PFSK-1 (cell line): Measurements from ENCODE around the gene C4orf36.

ENCODE experiments used
- FOXP2 ChIP-seq: optimal IDR thresholded peaks from 2 replicates; pipeline ENCODE3; 2011; ENCODE audit warnings: borderline replicate concordance, control low read depth, inconsistent platforms; ENCODE audit not compliant: insufficient read depth; ENCODE audit errors: extremely low read length, extremely low read depth
- POLR2AphosphoS5 ChIP-seq: IDR thresholded peaks from 2 replicates; pipeline ENCODE4 v1.6.1; 2012; ENCODE audit warnings: low read depth, mild to moderate bottlenecking, control low read depth, low read length, moderate library complexity
- SIN3A ChIP-seq: IDR thresholded peaks from 2 replicates; pipeline ENCODE4 v1.6.1; 2012; ENCODE audit warnings: mild to moderate bottlenecking, low read length, moderate library complexity, borderline replicate concordance; ENCODE audit not compliant: insufficient read depth
- TAF1 ChIP-seq: IDR thresholded peaks from 2 replicates; pipeline ENCODE4 v1.6.1; 2012; ENCODE audit warnings: low read length, control low read depth, borderline replicate concordance; ENCODE audit not compliant: insufficient read depth
- TF ChIP-seq, protein P1 (sequence below), 2 experiments: IDR thresholded peaks; 2 replicates each; pipeline versions ENCODE4 v1.6.1 to v1.8.0; 2011 to 2012; ENCODE audit warnings: low read depth in 2 of 2, low read length in 2 of 2, control low read depth in 1 of 2, inconsistent platforms in 1 of 2, mild to moderate bottlenecking in 1 of 2, moderate library complexity in 1 of 2; ENCODE audit not compliant: insufficient read depth in 1 of 2

The C4orf36 gene

GRCh38 chr4:86928400-86929255 is 36.4 kb upstream of the C4orf36 start:
- TF ChIP-seq POLR2AphosphoS5 = no peak
- no peak for TF ChIP-seq SIN3A

- TF ChIP-seq, protein P1, sequence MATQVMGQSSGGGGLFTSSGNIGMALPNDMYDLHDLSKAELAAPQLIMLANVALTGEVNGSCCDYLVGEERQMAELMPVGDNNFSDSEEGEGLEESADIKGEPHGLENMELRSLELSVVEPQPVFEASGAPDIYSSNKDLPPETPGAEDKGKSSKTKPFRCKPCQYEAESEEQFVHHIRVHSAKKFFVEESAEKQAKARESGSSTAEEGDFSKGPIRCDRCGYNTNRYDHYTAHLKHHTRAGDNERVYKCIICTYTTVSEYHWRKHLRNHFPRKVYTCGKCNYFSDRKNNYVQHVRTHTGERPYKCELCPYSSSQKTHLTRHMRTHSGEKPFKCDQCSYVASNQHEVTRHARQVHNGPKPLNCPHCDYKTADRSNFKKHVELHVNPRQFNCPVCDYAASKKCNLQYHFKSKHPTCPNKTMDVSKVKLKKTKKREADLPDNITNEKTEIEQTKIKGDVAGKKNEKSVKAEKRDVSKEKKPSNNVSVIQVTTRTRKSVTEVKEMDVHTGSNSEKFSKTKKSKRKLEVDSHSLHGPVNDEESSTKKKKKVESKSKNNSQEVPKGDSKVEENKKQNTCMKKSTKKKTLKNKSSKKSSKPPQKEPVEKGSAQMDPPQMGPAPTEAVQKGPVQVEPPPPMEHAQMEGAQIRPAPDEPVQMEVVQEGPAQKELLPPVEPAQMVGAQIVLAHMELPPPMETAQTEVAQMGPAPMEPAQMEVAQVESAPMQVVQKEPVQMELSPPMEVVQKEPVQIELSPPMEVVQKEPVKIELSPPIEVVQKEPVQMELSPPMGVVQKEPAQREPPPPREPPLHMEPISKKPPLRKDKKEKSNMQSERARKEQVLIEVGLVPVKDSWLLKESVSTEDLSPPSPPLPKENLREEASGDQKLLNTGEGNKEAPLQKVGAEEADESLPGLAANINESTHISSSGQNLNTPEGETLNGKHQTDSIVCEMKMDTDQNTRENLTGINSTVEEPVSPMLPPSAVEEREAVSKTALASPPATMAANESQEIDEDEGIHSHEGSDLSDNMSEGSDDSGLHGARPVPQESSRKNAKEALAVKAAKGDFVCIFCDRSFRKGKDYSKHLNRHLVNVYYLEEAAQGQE (IDR thresholded peaks at IDR 0.05; ENCODE audit: insufficient read depth in 1 of 2, low read depth in 2 of 2, low read length in 2 of 2) = no peak
- no peak for TF ChIP-seq TAF1
- TF ChIP-seq POLR2AphosphoS5 = no peak
- TF ChIP-seq FOXP2 = no peak
- TF ChIP-seq SIN3A = no peak
These were observed 35.7 kb upstream of the C4orf36 start for GRCh38 chr4:86927843-86928395.

- TF ChIP-seq, protein P1 (IDR thresholded peaks at IDR 0.05; ENCODE audit: insufficient read depth in 1 of 2, low read depth in 2 of 2, low read length in 2 of 2) = no peak
- no peak for TF ChIP-seq FOXP2
- no peak for TF ChIP-seq SIN3A
- TF ChIP-seq POLR2AphosphoS5 = no peak
- no peak for TF ChIP-seq TAF1
These were observed 34.3 kb upstream of the C4orf36 start for GRCh38 chr4:86926435-86927086.

GRCh38 chr4:86924811-86925210 is 32.6 kb upstream of the C4orf36 start:
- TF ChIP-seq FOXP2 (no peak), POLR2AphosphoS5 (no peak)

DNA sequence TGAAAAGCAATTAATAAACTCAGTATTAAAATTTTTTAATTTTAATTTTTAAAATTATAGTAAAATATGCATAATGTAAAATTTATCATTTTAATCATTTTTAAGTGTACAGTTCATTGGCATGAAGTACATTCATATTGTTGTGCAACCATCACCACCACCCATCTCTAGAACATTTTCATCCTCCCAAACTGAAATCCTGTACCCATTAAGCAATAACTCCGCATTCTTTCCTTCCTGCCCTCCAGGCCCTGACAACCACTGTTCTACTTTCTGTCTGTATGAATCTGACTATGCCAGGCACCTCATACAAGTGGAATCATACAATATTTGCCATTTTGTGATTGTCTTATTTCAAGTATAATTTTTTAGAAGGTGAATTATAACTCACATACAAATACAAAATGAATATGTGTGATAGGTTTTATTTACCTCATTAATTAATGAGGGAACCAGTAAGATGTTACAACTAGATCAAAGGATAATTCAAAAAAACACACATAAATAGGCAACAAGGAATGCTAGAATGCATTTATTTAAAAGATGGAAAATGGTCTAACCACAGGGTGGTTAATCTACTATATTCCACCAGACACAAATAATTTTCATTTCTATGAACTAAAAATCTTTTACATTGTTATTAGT is 29.5 kb upstream of the C4orf36 start:
- TF ChIP-seq FOXP2 (no peak), SIN3A (no peak), POLR2AphosphoS5 (no peak), TAF1 (no peak)
- TF ChIP-seq, protein P1 (IDR thresholded peaks at IDR 0.05; ENCODE audit: insufficient read depth in 1 of 2, low read depth in 2 of 2, low read length in 2 of 2) = no peak
